GM18519 (cell line): Measurements from ENCODE around the gene LRRC26.

Experiments used
- ATAC-seq: cut with Tn5 transposase; IDR thresholded peaks from one replicate; pipeline ENCODE4 v1.9.1; 2021; ENCODE audit warnings: mild to moderate bottlenecking, moderate library complexity; ENCODE audit not compliant: unreplicated experiment, low FRiP score

LRRC26 gene

DNA sequence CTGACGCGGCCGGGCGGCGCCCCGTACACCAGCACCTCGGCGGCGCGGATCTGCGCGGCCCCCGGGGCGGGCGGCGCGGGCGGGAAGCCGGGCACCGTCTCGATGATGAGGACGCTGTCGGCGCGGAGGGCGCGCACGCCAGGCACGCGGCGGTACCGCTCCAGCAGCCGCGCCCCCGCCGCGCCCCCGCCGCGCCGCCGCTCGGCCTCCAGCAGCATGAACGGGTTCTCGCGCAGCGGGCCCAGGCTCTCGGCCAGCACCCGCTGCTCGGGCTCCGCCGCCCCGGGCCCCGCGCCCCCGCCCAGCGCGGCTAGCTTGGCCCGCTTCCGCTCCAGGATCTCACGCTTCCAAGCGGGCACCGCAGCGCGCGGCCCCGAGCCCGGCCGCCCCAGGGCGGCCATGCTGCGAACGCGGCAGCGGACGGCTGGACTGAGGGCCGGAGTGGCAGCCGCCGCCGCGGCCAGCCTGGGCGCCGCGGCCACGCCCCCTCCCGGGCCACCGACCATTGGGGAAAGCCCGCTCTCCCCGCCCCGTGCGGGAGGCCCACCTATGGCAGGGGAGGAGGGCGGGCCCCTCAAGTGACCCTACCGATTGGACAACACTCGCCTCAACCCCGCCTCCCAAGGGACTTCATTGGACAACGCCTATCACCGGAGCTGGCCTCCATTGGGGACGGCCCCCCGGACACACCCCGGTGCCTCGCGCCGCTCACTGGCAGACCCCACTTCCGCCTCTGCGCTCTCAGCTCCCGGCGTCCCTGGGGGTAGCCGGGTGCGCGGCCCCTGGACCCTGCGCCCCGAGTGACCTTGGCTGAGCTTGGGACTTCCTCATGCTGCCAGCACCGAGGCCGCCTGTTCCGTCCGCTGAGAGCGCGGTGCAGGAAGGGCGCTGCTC, 30.7 kb upstream of the LRRC26 start, which contains the start of gene TPRN:
TSS of gene TPRN (minus strand) at position 431 of the 894 bp plus-strand sequence. CDS start at position 401, 30 bp downstream.
- peak; percentile 73 for ATAC-seq

- no peak for ATAC-seq
Observed at GRCh38 chr9:137199411-137200121, 29.7 kb upstream of the LRRC26 start.

DNA sequence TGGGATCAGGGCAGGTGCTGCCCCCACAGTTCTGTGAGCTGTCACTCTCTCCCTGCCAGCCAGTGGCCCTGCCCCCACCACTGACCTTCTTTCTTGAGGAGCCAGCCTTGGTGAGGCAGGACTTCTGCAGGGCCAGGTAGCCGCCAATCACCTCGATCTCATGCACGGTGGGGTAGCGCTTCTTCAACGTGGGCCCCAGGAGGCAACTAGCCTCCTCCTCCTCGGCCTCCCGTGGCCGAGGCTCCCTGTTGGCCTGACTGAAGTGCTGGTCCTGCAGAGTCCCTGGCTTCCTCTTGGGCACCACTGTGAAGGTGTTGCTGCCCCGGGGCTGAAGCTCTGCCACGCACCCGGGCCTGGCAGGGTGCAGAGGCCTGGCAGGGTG, 29.0 kb upstream of the LRRC26 start:
- ATAC-seq: no peak

- no peak for ATAC-seq
Observed at GRCh38 chr9:137198051-137198901, 28.4 kb upstream of the LRRC26 start.

DNA sequence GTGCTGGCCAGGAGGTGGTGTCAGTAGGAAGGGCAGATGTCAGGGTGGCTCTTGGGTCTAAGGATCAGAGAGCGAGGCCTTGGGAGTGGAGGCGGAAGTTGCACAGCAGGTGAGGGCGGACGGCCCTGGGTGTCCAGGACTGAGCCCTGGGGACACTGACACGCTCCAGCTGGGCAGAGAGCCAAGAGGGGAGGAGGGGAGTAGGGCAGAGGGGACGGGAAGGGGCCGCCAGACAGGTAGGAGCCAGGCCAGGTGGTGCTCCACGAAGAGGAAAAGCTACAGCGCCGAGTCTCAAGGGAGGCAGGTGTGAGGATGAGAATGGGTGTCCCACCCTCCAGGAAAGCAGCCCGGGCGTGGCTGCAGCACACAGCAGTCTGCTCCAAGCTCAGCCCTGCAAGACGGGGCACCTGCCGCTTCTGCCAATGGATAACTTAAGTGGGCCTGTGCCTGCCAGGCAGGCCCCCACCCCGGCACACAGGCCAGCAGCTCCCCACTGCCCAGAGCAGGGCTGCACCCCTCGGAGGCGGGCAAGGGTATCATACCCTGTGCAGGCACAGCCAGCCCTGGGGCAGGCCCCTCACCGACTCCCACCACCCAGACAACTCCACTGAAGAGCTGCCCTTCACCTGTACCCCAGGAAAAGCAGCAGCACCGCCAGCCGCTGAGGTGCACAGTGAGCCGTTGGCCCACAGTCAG, 25.8 kb upstream of the LRRC26 start:
- ATAC-seq: no peak

DNA sequence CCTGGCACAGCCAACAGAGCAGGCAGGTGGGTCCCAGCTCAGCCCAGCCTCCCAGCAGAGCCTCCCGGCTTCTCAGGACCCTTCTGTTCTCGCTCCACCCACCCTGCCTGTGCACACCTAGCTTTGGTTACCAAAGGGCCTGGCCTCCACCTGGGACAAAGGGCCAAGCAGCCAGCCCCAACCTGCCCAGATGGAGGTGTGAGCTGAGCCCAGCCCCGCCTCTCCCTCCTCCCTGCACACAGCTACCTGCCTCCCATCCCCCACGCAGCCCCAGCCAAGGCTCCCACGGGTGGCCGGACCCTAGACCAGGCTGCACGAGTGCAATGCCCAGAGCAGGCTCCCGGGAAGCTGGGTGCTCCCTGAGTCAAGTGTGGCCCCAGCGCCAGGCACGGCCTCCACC, 25.1 kb upstream of the LRRC26 start:
- ATAC-seq: no peak

GRCh38 chr9:137194388-137194787, 24.5 kb upstream of the LRRC26 start:
- no peak for ATAC-seq

DNA sequence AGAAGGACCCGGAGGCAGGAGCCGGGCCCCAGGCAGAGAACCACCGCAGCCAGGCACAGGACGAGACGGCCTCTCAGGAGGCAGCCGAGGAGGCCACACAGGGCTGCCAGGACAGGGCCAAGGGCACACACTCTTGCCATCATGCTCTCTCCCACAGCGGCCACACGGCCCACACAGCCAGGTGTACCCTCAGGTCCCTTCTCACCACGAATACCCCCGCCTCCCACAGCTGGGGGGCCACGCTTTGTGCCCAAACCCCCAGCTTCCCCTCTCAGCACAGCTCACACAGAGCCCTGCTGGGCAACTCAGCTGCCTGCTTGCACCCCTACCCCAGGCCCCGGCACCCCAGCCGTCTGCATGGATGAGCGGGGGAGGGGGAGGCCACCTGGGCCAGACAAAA, 23.9 kb upstream of the LRRC26 start:
- no peak for ATAC-seq

DNA sequence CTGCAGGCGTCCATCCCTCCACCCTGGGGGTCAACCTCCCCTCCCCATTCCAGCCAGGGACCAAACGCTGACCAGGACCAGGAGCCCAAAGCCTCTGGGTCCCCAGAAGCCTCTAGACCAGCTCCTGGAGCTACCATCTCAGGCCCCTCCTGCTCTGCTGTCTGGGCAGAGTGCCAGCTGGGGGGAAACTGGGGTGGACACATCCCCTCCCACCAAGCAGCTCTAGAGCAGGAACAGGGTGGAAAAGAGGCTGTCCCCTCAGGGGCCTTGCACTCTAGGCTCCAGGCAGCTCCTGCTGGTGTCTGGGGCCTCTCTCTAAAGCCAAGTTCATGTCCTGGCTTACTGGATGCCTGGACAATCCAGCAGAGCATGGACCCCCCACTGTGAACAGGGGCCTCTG, 23.0 kb upstream of the LRRC26 start:
- no peak for ATAC-seq

- ATAC-seq: no peak
Observed at GRCh38 chr9:137192448-137192780, 22.6 kb upstream of the LRRC26 start.

GRCh38 chr9:137191691-137192447, 22.0 kb upstream of the LRRC26 start:
- no peak for ATAC-seq

DNA sequence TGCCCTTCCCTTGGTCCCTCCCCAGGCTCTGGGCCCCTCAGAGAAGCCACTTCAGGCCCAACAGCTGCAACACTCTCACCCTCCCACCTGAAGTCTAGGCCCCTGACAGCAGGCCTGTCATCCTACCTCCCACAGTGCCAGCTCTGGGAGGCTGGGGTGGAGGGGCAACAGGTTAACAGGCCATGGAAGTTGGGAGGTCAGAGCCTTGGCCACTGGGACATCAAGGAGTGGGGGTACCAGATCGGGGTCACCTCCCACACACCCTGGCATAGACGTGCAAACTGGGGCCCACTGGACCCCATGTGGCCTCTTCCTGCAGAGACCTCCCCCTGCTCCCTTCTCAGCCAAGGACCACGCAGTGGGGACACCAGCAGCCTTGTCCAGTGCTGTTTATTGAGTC, 21.4 kb upstream of the LRRC26 start:
- ATAC-seq: no peak

DNA sequence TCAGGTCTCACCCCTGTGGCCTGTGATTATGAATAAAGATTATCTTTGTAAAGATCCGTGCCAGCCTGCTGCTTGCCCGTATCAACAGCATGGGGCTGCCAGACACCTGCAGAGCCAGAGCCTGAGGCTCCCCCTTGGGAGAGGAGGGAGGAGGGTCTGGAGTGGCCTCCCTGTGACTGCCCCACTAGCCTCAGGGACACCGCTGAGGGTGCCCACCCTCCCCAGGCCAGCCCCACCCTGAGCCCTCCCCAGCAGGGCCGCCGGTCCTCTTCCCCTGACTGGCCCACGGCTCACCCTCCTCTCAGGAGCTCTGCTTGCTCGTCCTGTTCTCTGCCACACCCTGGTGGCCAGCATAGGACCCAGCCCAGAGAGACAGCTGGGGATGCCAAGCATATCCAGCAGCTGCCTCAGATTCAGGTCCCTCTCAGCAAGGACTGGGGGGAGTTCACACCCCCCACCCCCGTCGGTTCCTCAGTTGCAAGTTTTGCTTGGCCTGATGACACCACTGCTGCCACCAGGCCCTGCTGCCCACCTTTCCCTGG, 20.5 kb upstream of the LRRC26 start:
- ATAC-seq: no peak

- no peak for ATAC-seq
Observed at GRCh38 chr9:137189297-137190295, 19.7 kb upstream of the LRRC26 start.

DNA sequence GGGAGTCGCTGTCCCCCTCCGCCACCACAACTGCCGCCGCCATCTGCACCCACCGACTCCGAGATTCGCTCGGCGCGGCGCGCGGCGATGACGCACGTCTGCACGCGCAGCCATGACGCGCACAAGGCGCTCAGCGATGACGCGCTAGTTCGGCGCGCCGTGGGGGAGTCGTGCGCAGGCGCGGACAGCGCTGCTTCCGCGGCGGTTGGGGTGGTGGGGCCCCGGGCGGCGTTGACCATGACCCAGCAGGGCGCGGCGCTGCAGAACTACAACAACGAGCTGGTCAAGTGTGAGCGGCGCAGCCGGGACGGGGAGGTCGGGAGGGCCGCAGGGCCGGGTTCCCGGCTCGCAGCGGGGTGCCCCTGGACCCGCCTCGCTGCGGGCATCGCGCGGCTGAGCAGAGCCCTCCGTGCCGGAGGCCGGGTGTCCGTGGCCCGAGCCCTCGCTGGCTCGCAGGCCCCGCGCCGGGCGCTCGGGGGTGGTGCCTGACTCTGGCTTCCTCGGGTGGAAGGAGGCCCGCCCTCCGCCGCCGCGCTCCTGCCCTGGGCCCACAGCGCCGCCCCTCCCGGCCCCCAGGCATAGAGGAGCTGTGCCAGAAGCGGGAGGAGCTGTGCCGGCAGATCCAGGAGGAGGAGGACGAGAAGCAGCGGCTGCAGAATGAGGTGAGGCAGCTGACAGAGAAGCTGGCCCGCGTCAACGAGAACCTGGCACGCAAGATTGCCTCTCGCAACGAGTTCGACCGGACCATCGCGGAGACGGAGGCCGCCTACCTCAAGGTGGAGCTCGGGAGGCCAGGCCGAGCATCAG, 18.8 kb upstream of the LRRC26 start, which contains the start of the genes ANAPC2 and SSNA1:
TSS of gene ANAPC2 (minus strand) at position 71 of the 807 bp plus-strand sequence. CDS start at position 43, 28 bp downstream.
TSS of gene SSNA1 (plus strand) at position 187 of the 807 bp plus-strand sequence. CDS start at position 238, 51 bp downstream.
- peak; percentile 61 for ATAC-seq

- ATAC-seq: no peak
Observed at GRCh38 chr9:137188086-137188489, 18.2 kb upstream of the LRRC26 start.

- no peak for ATAC-seq
Observed at GRCh38 chr9:137187386-137187785, 17.5 kb upstream of the LRRC26 start.
